ENCODE measurements around the gene HJV.
"Not testable (repeated sequence)": the region's sequence is repeated elsewhere in the genome, so short reads cannot be mapped to it uniquely, and the experiment has no call there.

The HJV gene, protein sequence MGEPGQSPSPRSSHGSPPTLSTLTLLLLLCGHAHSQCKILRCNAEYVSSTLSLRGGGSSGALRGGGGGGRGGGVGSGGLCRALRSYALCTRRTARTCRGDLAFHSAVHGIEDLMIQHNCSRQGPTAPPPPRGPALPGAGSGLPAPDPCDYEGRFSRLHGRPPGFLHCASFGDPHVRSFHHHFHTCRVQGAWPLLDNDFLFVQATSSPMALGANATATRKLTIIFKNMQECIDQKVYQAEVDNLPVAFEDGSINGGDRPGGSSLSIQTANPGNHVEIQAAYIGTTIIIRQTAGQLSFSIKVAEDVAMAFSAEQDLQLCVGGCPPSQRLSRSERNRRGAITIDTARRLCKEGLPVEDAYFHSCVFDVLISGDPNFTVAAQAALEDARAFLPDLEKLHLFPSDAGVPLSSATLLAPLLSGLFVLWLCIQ

DNA sequence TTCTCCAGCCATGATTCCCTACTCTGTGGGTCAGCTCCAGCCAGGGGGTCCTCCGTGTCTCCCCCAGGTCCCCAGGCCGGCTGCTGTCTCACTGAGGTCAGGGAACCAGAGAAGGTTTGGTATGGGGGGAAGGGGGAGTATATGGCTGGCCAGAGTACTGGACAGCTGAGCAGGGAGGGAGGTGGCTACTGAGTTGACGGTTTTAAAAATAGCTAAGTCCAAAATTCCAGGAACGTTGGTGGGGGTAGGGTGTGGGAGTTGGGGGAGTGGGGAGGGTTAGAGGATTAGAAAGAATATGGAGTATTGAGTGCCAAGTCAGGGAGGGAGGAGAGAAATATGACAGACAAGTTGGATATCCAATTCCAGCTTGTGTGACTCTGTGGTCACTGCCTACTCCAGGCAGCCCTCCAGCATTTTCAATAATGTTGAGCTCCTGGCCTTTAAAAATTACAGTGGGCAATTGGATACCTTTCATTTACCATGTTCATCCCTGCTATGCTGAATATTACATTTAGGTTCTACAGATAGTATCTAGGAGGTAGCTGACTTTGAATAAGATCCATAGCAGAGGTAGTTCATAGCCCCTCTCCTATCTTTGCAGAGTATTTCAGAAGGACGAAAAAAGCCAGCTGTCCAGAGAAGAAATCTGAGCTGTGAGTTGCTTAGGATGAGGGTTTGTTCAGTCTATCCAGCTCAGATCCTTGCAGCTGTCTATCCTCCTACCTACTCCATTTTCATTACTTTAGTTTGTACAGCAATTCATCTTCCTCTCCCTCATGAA lies at the start of gene HJV:
TSS of gene HJV (minus strand) at position 114 of the 781 bp plus-strand sequence. CDS start 1,504 bp downstream, outside the sequence.
- DNase-seq (ENCODE audit: low read depth, low spot score), result no peak
- no peak within 1 kb of the TSS for H3K4me3 ChIP-seq
- no peaks in the 10 kb centered on the region for H3K36me3 ChIP-seq (ENCODE audit: insufficient read depth, low read length)
- H3K9me3 ChIP-seq (ENCODE audit: low read depth, low read length), result no peaks in the 10 kb centered on the region
- TF ChIP-seq EZH2 (IDR thresholded peaks at IDR 0.05) (no peak), FOXP2 (optimal IDR thresholded peaks at IDR 0.05; ENCODE audit: control extremely low read depth, extremely low read length, insufficient read depth) (no peak), POLR2AphosphoS5 (IDR thresholded peaks at IDR 0.05; ENCODE audit: borderline replicate concordance, low read depth, low read length) (no peak)
- no peak within 1 kb of the TSS for H3K9ac ChIP-seq (ENCODE audit: insufficient read length)
- 0 out of 2 replicates have a peak within 1 kb of the TSS, but pooled peaks have one; percentile 5 for H3K27ac ChIP-seq

DNA sequence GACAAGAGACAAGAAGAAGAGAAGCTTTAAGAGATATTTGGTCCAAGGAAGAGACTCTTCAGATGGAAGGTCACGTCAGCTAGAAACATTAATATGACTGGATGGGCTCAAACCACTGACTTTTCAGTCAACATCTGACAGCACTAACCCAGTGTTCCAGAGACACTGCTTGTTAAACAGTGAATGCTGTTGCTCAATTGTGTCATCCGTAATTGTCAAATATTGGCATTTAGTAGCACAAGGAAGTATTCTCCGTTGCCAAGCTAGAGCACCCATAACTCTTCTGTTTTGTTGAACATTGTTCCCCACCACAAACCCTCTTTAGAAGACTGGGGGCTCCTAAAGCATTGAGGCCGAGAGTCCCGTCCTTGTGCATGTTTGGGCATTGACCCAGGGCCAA lies 37.6 kb upstream of the HJV start:
- H3K9me3 ChIP-seq (ENCODE audit: low read depth, low read length); DNase-seq (ENCODE audit: low read depth, low spot score); H3K36me3 ChIP-seq (ENCODE audit: insufficient read depth, low read length); H3K9ac ChIP-seq (ENCODE audit: insufficient read length); H3K4me3 ChIP-seq; H3K27ac ChIP-seq: not testable (repeated sequence)

DNA sequence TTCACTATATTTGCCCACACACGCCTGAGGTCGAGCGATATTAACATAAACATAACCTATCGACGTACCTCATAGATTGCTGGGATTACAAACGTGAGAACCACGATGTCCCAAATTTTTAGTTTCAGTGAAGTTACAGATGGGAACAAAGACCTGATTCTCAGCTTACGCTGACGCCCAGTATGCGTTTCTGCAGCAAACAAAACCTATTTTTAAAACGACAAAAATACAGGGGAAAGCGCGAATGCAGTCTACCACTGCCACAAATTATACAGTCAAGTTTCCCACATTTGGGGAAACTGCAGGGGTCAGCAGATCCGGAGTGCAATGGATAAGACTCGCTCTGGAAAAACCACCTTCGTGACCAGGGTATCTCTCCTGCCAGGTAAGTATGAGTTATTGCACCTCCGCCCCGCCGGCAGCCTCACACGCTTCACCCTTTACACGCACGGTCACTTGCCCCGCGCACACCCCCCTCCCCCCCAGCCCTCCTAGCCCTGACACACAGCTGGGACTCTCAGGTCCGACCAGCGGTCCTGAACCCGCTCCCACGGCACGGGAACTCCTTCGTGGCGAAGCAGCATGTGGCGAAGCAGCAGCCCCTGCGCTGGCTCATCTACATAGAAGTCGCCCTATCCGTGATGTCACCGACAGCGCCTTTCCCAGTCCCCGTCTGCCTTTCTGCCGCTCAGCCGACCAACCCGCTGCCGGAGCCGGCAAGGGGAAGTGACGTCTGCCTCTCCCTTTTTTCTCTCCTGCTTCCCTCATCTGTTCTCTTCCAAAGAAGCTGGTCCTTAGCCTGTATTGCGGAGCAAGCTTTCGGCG lies 30.5 kb upstream of the HJV start:
- peak overlapping the region; percentile 75 for H3K9ac ChIP-seq (ENCODE audit: insufficient read length)
- peak; percentile 93 for DNase-seq (ENCODE audit: low read depth, low spot score)
- not testable (repeated sequence) for H3K9me3 ChIP-seq (ENCODE audit: low read depth, low read length); H3K36me3 ChIP-seq (ENCODE audit: insufficient read depth, low read length)
- H3K4me3 ChIP-seq, result peak overlapping the region; percentile 74
- TF ChIP-seq POLR2AphosphoS5 (IDR thresholded peaks at IDR 0.05; ENCODE audit: borderline replicate concordance, low read depth, low read length), result peak; percentile 100
- peak overlapping the region; percentile 89 for H3K27ac ChIP-seq

DNA sequence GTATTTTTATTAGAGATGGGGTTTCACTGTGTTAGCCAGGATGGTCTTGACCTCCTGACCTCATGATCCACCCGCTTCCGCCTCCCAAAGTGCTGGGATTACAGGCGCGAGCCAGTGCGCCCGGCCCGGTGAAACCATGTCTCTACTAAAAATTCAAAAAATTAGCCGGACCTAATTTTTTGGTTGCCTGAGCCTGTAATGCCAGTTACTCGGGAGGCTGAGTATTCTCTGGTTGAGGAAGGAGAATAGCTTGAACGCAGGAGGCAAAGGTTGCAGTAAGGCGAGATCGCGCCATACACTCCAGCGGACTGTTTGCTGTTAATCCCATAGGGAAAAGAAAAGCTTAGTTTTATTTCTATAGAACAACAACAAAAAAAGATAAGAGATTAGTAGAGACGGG lies 29.9 kb upstream of the HJV start:
- Histone ChIP-seq H3K4me3 (peak overlapping the region; percentile 74), H3K27ac (peak overlapping the region; percentile 89), H3K9me3 (ENCODE audit: low read depth, low read length) (no peaks in the 10 kb centered on the region), H3K9ac (ENCODE audit: insufficient read length) (peak overlapping the region; percentile 75), H3K36me3 (ENCODE audit: insufficient read depth, low read length) (no peaks in the 10 kb centered on the region)
- no peak for TF ChIP-seq POLR2AphosphoS5 (IDR thresholded peaks at IDR 0.05; ENCODE audit: borderline replicate concordance, low read depth, low read length)
- no peak for TF ChIP-seq EZH2 (IDR thresholded peaks at IDR 0.05)
- no peak for TF ChIP-seq FOXP2 (optimal IDR thresholded peaks at IDR 0.05; ENCODE audit: control extremely low read depth, extremely low read length, insufficient read depth)
- DNase-seq (ENCODE audit: low read depth, low spot score), result no peak

DNA sequence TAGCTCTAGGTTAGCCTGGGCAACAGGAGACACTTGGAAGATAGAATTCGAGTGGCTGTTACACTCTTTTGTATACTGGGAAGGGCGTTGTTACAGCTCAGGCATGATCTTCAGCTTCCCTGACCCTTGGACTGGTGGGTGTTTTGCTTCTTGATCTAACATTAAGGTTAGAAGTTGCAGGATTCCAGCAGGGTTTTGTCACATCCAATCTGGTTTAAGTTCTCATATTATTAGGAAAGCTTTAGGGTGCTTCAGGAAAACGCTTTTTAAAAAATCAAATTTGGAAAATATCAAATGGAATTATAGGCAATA lies 29.1 kb upstream of the HJV start:
- DNase-seq (ENCODE audit: low read depth, low spot score); H3K36me3 ChIP-seq (ENCODE audit: insufficient read depth, low read length); H3K9me3 ChIP-seq (ENCODE audit: low read depth, low read length); H3K9ac ChIP-seq (ENCODE audit: insufficient read length); H3K4me3 ChIP-seq: not testable (repeated sequence)
- H3K27ac ChIP-seq, result peak overlapping the region; percentile 56

DNA sequence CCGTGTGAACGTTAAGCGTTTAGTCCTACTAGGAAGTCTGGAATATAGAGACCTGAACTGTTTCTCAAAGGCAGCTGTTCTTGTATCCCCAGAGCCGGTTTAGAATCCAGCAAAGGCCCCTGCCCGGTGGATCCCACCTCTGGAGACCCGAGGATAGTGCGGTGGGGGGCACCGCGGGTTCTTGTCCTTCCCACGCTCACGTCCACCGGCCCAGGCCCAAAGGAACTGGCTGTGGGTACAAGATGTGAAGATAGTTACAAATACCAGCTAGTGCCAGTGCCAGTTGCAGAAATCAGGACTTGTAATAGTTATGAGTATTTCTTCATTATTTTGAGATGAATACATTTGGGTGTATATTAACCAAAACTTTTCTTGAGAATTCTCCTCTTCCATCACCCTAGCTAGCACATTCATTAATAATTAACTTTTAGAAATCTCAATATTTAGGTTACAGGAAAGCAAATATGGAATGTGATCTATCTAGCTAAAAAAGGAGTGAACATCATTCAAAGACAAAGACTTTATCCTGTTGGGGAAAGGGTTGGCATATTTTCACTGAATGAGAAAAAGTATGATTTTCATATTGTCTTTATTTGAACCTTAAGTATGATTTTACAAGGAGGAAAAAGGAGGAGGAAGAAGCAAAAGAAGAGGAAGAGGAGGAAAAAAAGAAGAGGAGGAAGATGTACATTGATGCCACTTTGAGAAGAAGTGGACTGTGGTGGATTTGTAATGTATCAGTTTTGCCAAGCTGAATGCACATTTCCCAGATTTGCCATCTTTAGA lies 28.5 kb upstream of the HJV start:
- DNase-seq (ENCODE audit: low read depth, low spot score); H3K9ac ChIP-seq (ENCODE audit: insufficient read length); H3K36me3 ChIP-seq (ENCODE audit: insufficient read depth, low read length); H3K9me3 ChIP-seq (ENCODE audit: low read depth, low read length); H3K4me3 ChIP-seq: not testable (repeated sequence)
- peak overlapping the region; percentile 56 for H3K27ac ChIP-seq

DNA sequence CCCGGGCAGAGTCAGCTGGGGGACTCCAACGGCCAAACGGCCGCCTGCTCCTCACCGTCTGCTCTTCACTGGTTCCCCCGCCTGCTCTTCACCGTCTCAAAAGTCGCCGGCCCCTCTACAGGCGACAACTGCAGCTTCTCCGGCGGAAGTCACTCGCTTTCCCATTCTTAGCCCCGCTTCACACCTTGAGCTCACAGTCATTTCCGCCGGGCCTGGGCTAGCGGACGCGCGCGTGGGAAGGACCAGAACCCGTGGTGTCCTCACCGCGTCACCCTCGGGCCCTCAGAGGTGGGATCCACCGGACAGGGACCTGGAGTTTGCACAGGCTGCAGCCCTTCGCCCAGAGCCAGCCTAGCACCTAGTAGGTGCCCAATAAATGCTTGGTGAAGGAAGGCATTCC lies 27.9 kb upstream of the HJV start:
- no peak for TF ChIP-seq FOXP2 (optimal IDR thresholded peaks at IDR 0.05; ENCODE audit: control extremely low read depth, extremely low read length, insufficient read depth)
- no peak for TF ChIP-seq POLR2AphosphoS5 (IDR thresholded peaks at IDR 0.05; ENCODE audit: borderline replicate concordance, low read depth, low read length)
- Histone ChIP-seq H3K36me3 (ENCODE audit: insufficient read depth, low read length) (no peaks in the 10 kb centered on the region), H3K27ac (peak overlapping the region; percentile 78), H3K9me3 (ENCODE audit: low read depth, low read length) (no peaks in the 10 kb centered on the region), H3K9ac (ENCODE audit: insufficient read length) (no peak overlapping the region), H3K4me3 (no peak overlapping the region)
- DNase-seq (ENCODE audit: low read depth, low spot score), result no peak

DNA sequence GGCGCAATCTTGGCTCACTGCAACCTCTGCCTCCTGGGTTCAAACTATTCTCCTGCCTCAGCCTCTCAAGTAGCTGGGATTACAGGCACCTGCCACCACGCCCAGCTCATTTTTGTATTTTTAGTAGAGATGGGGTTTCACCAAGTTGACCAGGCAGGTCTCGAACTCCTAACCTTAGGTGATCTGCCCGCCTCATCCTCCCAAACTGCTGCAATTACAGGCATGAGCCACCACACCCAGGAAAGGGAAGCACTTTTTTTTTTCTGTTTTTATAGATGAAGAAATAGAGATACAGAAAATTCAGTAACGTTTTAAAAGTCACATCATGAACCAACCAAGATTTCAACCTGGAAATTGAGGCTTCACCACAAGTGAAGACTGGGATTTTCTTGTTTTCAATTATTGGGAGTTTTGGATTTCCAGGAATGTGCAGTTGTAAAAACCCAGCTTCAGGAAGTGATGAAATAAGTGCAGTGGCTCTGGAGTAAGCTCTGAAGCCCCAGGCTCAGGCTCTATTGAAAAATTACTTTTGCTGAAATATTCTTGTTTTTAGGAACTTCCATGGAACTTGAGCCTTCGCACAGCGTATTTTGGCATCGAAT lies 27.1 kb upstream of the HJV start:
- DNase-seq (ENCODE audit: low read depth, low spot score), result peak; percentile 37
- not testable (repeated sequence) for H3K36me3 ChIP-seq (ENCODE audit: insufficient read depth, low read length); H3K4me3 ChIP-seq; H3K9me3 ChIP-seq (ENCODE audit: low read depth, low read length); H3K9ac ChIP-seq (ENCODE audit: insufficient read length)
- H3K27ac ChIP-seq, result peak overlapping the region; percentile 78
